GM12864 (cell line): ENCODE measurements around the gene PWWP2B.
A peak's percentile ranks its signal among the peaks of the same experiment; 100 is the strongest.

Experiments used
- DNase-seq: peaks from one replicate; pipeline ENCODE4 v3.0.0-alpha.2; 2011; ENCODE audit warnings: low read depth
- H3K4me3 ChIP-seq: 2 replicates; pipeline ENCODE4 v1.5.1; 2011; ENCODE audit warnings: mild to moderate bottlenecking, low read depth, low read length, control low read depth
- TF ChIP-seq, protein P1 (sequence below): IDR thresholded peaks from 2 replicates; pipeline ENCODE4 v1.5.1; 2011; ENCODE audit warnings: low read depth, mild to moderate bottlenecking, moderate library complexity, low read length, control low read depth, inconsistent platforms; ENCODE audit errors: missing control alignments

PWWP2B gene

DNA sequence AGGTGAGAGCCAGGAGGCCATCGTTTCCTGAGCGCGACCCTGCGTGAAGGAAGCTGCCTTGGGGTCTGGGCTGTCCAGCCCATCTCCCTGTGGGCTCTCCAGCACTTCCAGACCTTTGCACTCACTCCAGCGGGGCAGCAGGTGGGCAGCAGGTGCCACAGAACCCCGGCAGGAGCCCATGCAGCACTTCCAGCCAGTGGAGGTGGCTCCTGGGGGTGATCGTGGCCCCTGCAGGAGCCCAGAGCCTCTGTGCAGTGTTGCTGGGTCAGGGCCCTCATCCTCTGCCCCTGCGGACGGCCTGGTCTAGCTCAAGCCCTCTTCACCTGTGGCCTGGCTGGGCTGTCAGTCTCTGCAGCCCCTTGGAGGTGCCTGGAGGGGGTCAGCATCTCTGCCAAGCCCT lies 59.9 kb downstream of the PWWP2B start:
- TF ChIP-seq, protein P1, sequence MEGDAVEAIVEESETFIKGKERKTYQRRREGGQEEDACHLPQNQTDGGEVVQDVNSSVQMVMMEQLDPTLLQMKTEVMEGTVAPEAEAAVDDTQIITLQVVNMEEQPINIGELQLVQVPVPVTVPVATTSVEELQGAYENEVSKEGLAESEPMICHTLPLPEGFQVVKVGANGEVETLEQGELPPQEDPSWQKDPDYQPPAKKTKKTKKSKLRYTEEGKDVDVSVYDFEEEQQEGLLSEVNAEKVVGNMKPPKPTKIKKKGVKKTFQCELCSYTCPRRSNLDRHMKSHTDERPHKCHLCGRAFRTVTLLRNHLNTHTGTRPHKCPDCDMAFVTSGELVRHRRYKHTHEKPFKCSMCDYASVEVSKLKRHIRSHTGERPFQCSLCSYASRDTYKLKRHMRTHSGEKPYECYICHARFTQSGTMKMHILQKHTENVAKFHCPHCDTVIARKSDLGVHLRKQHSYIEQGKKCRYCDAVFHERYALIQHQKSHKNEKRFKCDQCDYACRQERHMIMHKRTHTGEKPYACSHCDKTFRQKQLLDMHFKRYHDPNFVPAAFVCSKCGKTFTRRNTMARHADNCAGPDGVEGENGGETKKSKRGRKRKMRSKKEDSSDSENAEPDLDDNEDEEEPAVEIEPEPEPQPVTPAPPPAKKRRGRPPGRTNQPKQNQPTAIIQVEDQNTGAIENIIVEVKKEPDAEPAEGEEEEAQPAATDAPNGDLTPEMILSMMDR = no peak
- H3K4me3 ChIP-seq = no peak overlapping the region
- DNase-seq = no peak

DNA sequence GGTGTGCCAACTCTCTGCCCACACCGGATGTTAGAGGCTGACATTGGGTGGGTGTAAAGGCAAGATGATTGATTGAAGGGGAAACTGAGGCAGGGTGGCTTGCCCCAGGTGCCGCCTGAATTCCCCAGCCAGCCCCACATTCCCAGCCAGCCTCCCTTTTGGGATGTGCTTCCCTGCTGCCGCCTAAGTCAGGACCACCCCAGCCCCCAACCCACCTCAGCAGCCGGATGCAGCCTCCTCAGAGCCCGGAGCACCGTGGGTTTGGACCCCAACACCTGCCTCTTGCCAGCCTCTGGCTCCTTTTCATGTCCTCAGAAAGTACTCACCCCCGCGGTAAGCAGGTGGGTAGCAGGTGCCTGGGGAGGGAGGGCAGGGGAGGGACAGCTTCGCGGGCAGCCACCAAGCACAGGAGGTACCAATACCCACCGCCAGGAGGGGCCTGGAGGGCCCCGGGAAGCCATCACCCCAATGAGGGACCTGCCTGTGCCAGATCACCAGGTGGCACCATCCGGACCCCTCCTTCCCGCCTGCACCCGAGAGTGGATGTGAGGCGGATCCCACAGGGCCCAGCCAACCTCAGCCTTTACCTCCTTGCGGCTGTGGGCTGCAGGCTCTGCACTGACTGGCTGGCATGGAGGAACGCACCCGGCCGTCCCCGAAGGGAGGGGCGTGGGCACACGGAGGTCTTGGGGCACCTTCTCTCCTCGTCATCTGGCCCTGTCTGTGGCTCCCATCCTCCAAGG lies 60.5 kb downstream of the PWWP2B start:
- DNase-seq = no peak
- H3K4me3 ChIP-seq = no peak overlapping the region
- TF ChIP-seq, protein P1 = peak; percentile 45

DNA sequence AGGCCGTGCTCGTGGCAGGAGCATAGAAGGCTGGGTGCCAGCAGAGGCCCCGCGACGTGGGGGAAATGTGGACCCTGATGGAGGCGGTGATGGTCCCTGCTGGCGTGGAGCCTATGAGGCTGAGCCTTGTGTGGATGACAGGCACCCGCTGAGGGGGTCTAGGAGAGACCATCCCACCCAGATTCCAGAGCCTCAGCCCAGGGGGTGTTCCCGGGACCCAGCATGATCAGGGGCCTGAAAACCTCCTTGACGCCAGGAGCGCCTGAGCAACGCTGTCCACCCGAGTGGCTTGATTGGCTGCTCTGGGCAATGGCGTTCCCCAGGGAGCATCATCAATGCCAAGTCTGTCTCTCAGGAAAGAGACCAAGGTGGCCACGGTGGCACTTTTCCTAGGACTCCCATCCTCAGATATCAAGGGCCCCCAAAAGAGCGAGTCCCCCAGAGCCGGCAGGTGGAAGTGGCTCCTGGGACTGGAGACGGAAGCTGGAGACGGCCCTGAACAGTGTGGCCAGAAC lies 61.1 kb downstream of the PWWP2B start:
- DNase-seq = no peak
- TF ChIP-seq, protein P1 = no peak
- no peak overlapping the region for H3K4me3 ChIP-seq

DNA sequence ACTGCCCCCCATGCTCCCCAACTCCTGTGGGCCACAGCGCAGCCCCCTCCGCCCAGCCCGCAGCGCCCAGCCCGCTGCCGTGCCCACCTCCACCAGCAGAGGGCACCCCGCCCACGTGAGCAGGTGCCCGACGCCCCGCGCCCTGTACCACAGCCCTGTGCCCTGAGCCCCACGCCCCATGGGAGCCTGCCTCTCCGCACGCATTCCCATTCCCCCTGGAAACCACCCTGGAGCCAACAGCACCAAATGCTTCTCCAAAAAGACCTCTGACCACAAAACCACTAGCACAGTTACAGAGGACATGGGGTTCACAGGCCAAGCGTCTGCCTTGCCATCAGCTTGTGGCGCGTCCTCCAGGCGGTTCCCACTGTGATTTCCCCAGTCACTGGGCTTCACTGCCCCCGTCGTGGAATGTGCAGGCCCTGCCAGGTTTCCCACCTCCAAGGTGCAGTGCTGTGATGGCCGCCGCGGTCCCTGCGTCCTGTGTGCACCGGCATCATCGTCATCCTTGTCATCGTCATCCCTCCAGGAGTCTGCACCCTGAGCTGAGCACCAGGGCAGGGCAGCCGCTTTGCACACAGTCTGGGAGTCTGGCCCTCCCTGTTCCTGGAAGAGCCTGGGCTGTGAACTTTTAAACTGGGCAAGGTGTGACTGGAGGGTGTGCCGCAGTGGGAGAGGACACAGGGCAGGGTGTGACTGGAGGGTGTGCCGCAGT lies 61.7 kb downstream of the PWWP2B start:
- TF ChIP-seq, protein P1 = peak; percentile 86
- no peak overlapping the region for H3K4me3 ChIP-seq
- DNase-seq = no peak

DNA sequence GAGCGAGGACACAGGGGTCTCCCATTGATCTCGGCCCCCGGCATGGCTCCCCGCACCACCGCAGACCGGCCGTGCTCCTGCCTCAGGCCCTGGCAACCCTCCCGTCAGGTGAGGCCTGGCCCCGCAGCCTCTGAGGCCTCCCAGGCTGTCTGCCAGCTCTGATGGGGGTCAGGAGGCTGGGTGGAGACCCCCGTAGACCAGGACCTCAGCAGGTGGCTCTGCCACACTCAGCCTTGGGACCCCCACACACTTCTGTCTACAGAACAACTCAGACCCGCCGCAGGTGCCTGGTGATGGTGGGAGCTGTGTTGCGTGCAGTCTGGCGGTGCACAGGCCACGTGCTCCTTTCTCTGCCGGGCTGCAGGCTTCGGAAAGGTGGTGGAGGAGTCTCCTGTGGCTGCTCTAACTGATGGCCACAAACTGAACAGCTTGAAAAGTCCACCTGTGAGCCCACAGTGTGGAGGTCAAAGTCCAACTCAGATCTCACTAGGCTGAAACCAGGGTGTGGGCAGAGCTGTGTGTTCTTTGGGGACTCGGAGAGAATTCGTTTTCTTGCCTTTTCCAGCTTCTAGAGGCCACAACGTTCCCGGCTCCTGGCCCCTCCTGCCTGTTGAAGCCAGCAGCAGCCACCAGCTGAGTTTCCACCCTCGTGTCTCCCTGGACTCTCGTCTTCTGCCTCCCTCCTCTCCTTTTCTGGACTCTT lies 62.5 kb downstream of the PWWP2B start:
- TF ChIP-seq, protein P1 = no peak
- no peak overlapping the region for H3K4me3 ChIP-seq
- DNase-seq = no peak

DNA sequence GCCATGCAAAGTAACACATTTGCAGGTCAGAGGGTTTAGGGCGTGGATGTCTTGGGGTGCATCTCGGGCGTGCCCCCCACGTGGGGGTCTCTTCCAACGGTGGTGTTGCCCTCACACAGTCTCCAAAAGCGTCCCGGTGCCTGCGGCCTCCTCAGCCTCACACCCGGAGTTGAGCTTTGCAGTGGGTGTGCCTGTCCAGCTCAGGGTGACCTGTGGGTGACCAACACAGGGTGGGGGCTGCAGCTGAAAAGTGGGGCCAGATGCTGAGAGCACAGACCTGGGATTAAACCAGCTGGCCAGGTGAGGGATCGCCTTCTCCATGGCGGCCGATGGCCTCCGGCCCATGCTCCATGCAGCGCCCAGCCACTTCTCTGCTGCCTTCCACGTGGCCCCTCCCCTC lies 63.1 kb downstream of the PWWP2B start:
- no peak overlapping the region for H3K4me3 ChIP-seq
- TF ChIP-seq, protein P1 = no peak
- no peak for DNase-seq
